IMR-90 (cell line): Measurements from ENCODE around the gene LCA5L. TPM values are rescaled to one million over a fixed set of nuclear protein-coding genes. Genes with fewer than 3 reads are reported as not detected.

Source experiments
- ATAC-seq: fragments of 200-7000 bp; cut with Tn5 transposase; 2 replicates; pipeline ENCODE4 v1.9.1; 2020; ENCODE audit warnings: low read depth, mild to moderate bottlenecking, moderate library complexity
- BruUV-seq: library from RNA; stranded (reverse); fragments of 400-500 nt; replicated peaks from 2 replicates; lab custom pipeline; 2021; lab: Mats Ljungman, UMichigan
- CTCF ChIA-PET: fragments of 300-600 bp; formaldehyde crosslinking; extraction: SDS; loops from one replicate; lab custom pipeline; 2021; ENCODE audit warnings: antibody characterized with exemption; lab: Yijun Ruan, JAX
- POLR2A ChIA-PET: fragments of 300-600 bp; sonication (Branson Sonifier 250); formaldehyde crosslinking; loops from one replicate; lab custom pipeline; 2022; ENCODE audit warnings: antibody characterized with exemption; ENCODE audit not compliant: unreplicated experiment; lab: Charles Lee
- DNase-seq: peaks from one replicate; pipeline ENCODE4 v3.0.0; 2013
- H2AFZ ChIP-seq: replicated peaks from 2 replicates; pipeline ENCODE3; 2013; ENCODE audit warnings: low read length, mild to moderate bottlenecking; ENCODE audit not compliant: poor library complexity
- H2AK5ac ChIP-seq: 2 replicates; pipeline ENCODE4 v1.6.1; 2013; ENCODE audit warnings: low read depth, low read length, inconsistent platforms
- H2AK9ac ChIP-seq: replicated peaks from 2 replicates; pipeline ENCODE3; 2013; ENCODE audit warnings: mild to moderate bottlenecking, low read depth, low read length, moderate library complexity; ENCODE audit not compliant: poor library complexity
- H2BK120ac ChIP-seq: 2 replicates; pipeline ENCODE4 v1.6.1; 2013; ENCODE audit warnings: low read depth, low read length, inconsistent platforms
- H2BK15ac ChIP-seq: 3 replicates; pipeline ENCODE4 v1.6.1; 2013; ENCODE audit warnings: low read depth, low read length, inconsistent platforms
- H2BK20ac ChIP-seq: 2 replicates; pipeline ENCODE4 v1.6.1; 2013; ENCODE audit warnings: low read depth, mild to moderate bottlenecking, inconsistent platforms, low read length, moderate library complexity
- H2BK5ac ChIP-seq: 2 replicates; pipeline ENCODE4 v1.6.1; 2013; ENCODE audit warnings: mild to moderate bottlenecking, low read depth, low read length, inconsistent platforms; ENCODE audit not compliant: poor library complexity, severe bottlenecking
- H3K14ac ChIP-seq: replicated peaks from 2 replicates; pipeline ENCODE4 v1.6.1; 2013; ENCODE audit warnings: low read depth, low read length, inconsistent platforms
- H3K18ac ChIP-seq: 2 replicates; pipeline ENCODE4 v1.6.1; 2013; ENCODE audit warnings: low read depth, low read length, control low read depth
- H3K23ac ChIP-seq: 2 replicates; pipeline ENCODE4 v1.6.1; 2013; ENCODE audit warnings: low read depth, low read length, inconsistent platforms
- H3K27ac ChIP-seq: 2 replicates; pipeline ENCODE4 v1.5.1; 2013; ENCODE audit warnings: mild to moderate bottlenecking, control low read depth, low read length; ENCODE audit not compliant: insufficient read depth
- H3K27me3 ChIP-seq: 2 replicates; pipeline ENCODE4 v1.6.1; 2013; ENCODE audit warnings: low read length; ENCODE audit not compliant: control insufficient read depth, insufficient read depth
- H3K36me3 ChIP-seq: 2 replicates; pipeline ENCODE4 v1.6.1; 2013; ENCODE audit warnings: low read length, mixed read lengths; ENCODE audit not compliant: control insufficient read depth, insufficient read depth
- H3K4ac ChIP-seq: 2 replicates; pipeline ENCODE4 v1.6.1; 2013; ENCODE audit warnings: low read depth, low read length, inconsistent platforms
- H3K4me1 ChIP-seq: 2 replicates; pipeline ENCODE4 v1.6.1; 2013; ENCODE audit warnings: low read length, mixed read lengths; ENCODE audit not compliant: control insufficient read depth, insufficient read depth
- H3K4me2 ChIP-seq: 2 replicates; pipeline ENCODE4 v1.6.1; 2013; ENCODE audit warnings: low read depth, mild to moderate bottlenecking, control low read depth, low read length, moderate library complexity
- H3K4me3 ChIP-seq: 2 replicates; pipeline ENCODE4 v1.5.1; 2013; ENCODE audit warnings: low read depth, mild to moderate bottlenecking, control low read depth, low read length, moderate library complexity; ENCODE audit not compliant: insufficient read depth
- H3K56ac ChIP-seq: 2 replicates; pipeline ENCODE4 v1.6.1; 2013; ENCODE audit warnings: low read length, inconsistent platforms; ENCODE audit not compliant: insufficient read depth; ENCODE audit errors: extremely low read depth
- H3K79me1 ChIP-seq, 2 experiments: 2 replicates each; pipeline ENCODE4 v1.6.1; 2013; ENCODE audit warnings: low read length in 2 of 2, inconsistent platforms in 1 of 2, low read depth in 1 of 2
- H3K9ac ChIP-seq: 2 replicates; pipeline ENCODE4 v1.6.1; 2013; ENCODE audit warnings: low read depth, low read length, control low read depth
- H3K9me1 ChIP-seq: 2 replicates; pipeline ENCODE4 v1.6.1; 2013; ENCODE audit warnings: low read length, inconsistent platforms; ENCODE audit not compliant: insufficient read depth
- H3K9me3 ChIP-seq: 2 replicates; pipeline ENCODE4 v1.6.1; 2013; ENCODE audit warnings: low read length; ENCODE audit not compliant: control insufficient read depth, insufficient read depth
- H4K20me1 ChIP-seq: 2 replicates; pipeline ENCODE4 v1.6.1; 2013; ENCODE audit warnings: low read length, inconsistent platforms; ENCODE audit not compliant: insufficient read depth
- H4K5ac ChIP-seq: 2 replicates; pipeline ENCODE4 v1.6.1; 2013; ENCODE audit warnings: mild to moderate bottlenecking, low read depth, low read length, control low read depth
- H4K8ac ChIP-seq, 2 experiments: 2 replicates each; pipeline ENCODE4 v1.6.1; 2013; ENCODE audit warnings: low read depth in 2 of 2, low read length in 2 of 2, control low read depth in 1 of 2, inconsistent platforms in 1 of 2
- H4K91ac ChIP-seq: 2 replicates; pipeline ENCODE4 v1.6.1; 2013; ENCODE audit warnings: low read depth, low read length, inconsistent platforms; ENCODE audit not compliant: insufficient read depth
- CTCF ChIP-seq: conservative IDR thresholded peaks from 2 replicates; pipeline ENCODE4 v1.5.1; 2012; ENCODE audit warnings: mild to moderate bottlenecking, low read depth, low read length, improper control_type of control experiment
- FOS ChIP-seq: fragments of 150-350 bp; IDR thresholded peaks from 2 replicates; pipeline ENCODE4 v1.6.1; 2016; ENCODE audit warnings: low read depth, low read length
- MAFK ChIP-seq: IDR thresholded peaks from 2 replicates; pipeline ENCODE4 v1.6.1; 2012; ENCODE audit warnings: low read depth, low read length, improper control_type of control experiment
- POLR2A ChIP-seq: IDR thresholded peaks from 2 replicates; pipeline ENCODE4 v1.6.1; 2012; ENCODE audit warnings: mild to moderate bottlenecking, low read depth, low read length
- RAD21 ChIP-seq: IDR thresholded peaks from 2 replicates; pipeline ENCODE4 v1.6.1; 2012; ENCODE audit warnings: low read length, improper control_type of control experiment
- RFX5 ChIP-seq: IDR thresholded peaks from 2 replicates; pipeline ENCODE4 v1.8.0; 2012; ENCODE audit warnings: low read depth, mild to moderate bottlenecking, low read length, moderate library complexity
- WGBS, 2 experiments: methylation state at CpG; one replicate each; pipeline versions ENCODE4 v1.1.5 to v1.1.7; 2013; ENCODE audit warnings: missing lambda C conversion rate in 2 of 2; ENCODE audit not compliant: insufficient read length in 1 of 2; ENCODE audit errors: extremely low coverage in 2 of 2; 5-methylcytosine and 5-hydroxymethylcytosine counted together
- dilution Hi-C: fragments of 300-500 bp; cut with HindIII; formaldehyde crosslinking; loops from one replicate; pipeline ENCODE4 v1.14.3; 2018; ENCODE audit warnings: low sequenced_read_pairs; ENCODE audit not compliant: unreplicated experiment
- in situ Hi-C: fragments of 300-500 bp; cut with MboI; formaldehyde crosslinking; loops from 3 replicates; pipeline ENCODE4 v1.14.3; 2019; ENCODE audit warnings: low sequenced_read_pairs, inconsistent platforms, mixed read lengths
- intact Hi-C: fragments of 100-400 bp; cut with micrococcal nuclease; formaldehyde crosslinking; loops from 2 replicates; pipeline ENCODE4 v1.10.0; 2022
- microRNA-seq, 2 experiments: library from miRNA; stranded (forward) in 1 of 2; unstranded in 1 of 2; fragments of 10-50 nt in 1 of 2; fragments of <30 nt in 1 of 2; gene quantifications in 1 of 2; microRNA quantifications in 1 of 2; one replicate each; pipeline versions ENCODE3 to v1.1.0; 2013 to 2020; ENCODE audit not compliant: insufficient read depth in 1 of 2, insufficient read length in 1 of 2, unreplicated experiment in 1 of 2
- polyA plus RNA-seq, 3 experiments: library from polyadenylated mRNA; depleted of rRNA; stranded (reverse); fragments of >200 nt; gene quantifications; 2 replicates each; pipeline ENCODE4 v1.2.3, GENCODE V29; 2012; ENCODE audit warnings: low replicate concordance in 1 of 3
- small RNA-seq, 5 experiments: library from RNA; depleted of rRNA; stranded (forward); fragments of <200 nt; gene quantifications; one replicate each; pipeline ENCODE3, GENCODE V24; 2012
- total RNA-seq: library from RNA; depleted of rRNA; stranded (reverse); fragments of >200 nt; gene quantifications from 2 replicates; pipeline ENCODE4 v1.2.3, GENCODE V29; 2012; rRNA removed

The LCA5L gene
- total and polyA plus RNA-seq, 2 of the 4 experiments (the other 2 are of a cell fraction) = 0.18 to 0.26 TPM

DNA sequence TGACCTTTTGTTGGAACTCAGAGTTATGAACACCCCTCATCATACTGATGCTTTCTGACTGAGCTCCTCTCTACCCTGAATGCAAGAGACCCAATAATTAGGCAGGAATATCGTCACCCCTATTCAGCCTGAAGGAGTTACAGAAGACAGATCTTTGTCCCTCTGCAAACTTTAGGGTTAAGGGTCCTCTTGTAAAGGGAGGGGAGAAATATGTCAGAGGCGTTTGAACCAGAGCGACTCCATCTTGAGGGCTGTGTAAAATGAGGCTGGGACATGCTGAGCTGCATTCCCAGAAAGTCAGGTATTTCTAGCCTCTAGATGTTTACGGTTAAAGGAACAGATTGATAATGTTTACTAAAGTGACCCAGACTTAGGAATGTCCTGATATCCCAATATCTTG, 86.2 kb downstream of the LCA5L start:
- no peaks in the 10 kb centered on the region for H3K27me3 ChIP-seq
- TF ChIP-seq CTCF (no peak), FOS (no peak), MAFK (no peak), RFX5 (no peak), POLR2A (no peak), RAD21 (no peak)
- CTCF ChIA-PET = interaction anchor here (0.6 kb wide), 1 partner anchor 806 kb away, joined by 3 read pairs; no protein-coding TSS in a partner anchor
- H3K4me2 ChIP-seq = no peak overlapping the region
- POLR2A ChIA-PET = no interaction called here
- no TSS peak for BruUV-seq
- H2BK15ac ChIP-seq = no peak overlapping the region
- H3K9me1 ChIP-seq = peaks cover 8% of the 10 kb centered on the region
- DNase-seq = no peak
- H4K91ac ChIP-seq = no peak overlapping the region
- H3K9ac ChIP-seq = no peak overlapping the region
- in situ Hi-C loops = no loop called here
- intact Hi-C loops = no loop called here
- H3K4me3 ChIP-seq = no peak overlapping the region
- H3K23ac ChIP-seq = no peak overlapping the region
- WGBS, 2 experiments = no CpG with 5 or more reads among the region's 4 CpGs
- H2AK5ac ChIP-seq = no peak overlapping the region
- H3K79me1 ChIP-seq = no peaks in the 10 kb centered on the region
- no peaks in the 10 kb centered on the region for H4K20me1 ChIP-seq
- peaks cover 11% of the 10 kb centered on the region for H3K4me1 ChIP-seq
- H4K8ac ChIP-seq = no peak overlapping the region
- no peaks in the 10 kb centered on the region for H3K36me3 ChIP-seq
- no peak overlapping the region for H4K5ac ChIP-seq
- H3K18ac ChIP-seq = no peak overlapping the region
- no peak overlapping the region for H2AFZ ChIP-seq
- no peak overlapping the region for H3K27ac ChIP-seq
- no peak overlapping the region for H3K56ac ChIP-seq
- no peaks in the 10 kb centered on the region for H3K9me3 ChIP-seq
- no peak for ATAC-seq
- H2AK9ac ChIP-seq = no peak overlapping the region
- no peak overlapping the region for H2BK20ac ChIP-seq
- no peak overlapping the region for H2BK120ac ChIP-seq
- H3K4ac ChIP-seq = no peak overlapping the region
- H3K14ac ChIP-seq = no peak overlapping the region
- dilution Hi-C loops = no loop called here
- H2BK5ac ChIP-seq = no peak overlapping the region

Small RNAs within 50 kb of the gene (microRNA-seq; reads per million reads assigned to microRNA genes)
- gene MIR6508 = 0 reads per million in 2 experiments

Small RNAs within 50 kb of the gene (small RNA-seq; reads per million reads assigned to genes)
- gene MIR6508 = 0 reads per million in 5 experiments

Other genes with a start within 250 kb of the LCA5L start
- 28.7 and 55.5 TPM in 2 replicates for gene BRWD1, start 132.1 kb downstream of the LCA5L start, total RNA-seq
- gene BRWD1, start 132.1 kb downstream of the LCA5L start, polyA plus RNA-seq (2012; rRNA removed) = 5.8 and 6.7 TPM in 2 replicates
- gene HMGN1, start 96.7 kb downstream of the LCA5L start, total RNA-seq = 55.2 and 234 TPM in 2 replicates
- gene HMGN1, start 96.7 kb downstream of the LCA5L start, polyA plus RNA-seq (2012; rRNA removed) = 136 and 155 TPM in 2 replicates
- gene SH3BGR, start 6.2 kb upstream of the LCA5L start, total RNA-seq = 1.1 and 1.6 TPM in 2 replicates
- 2.0 and 5.9 TPM in 2 replicates for gene SH3BGR, start 6.2 kb upstream of the LCA5L start, polyA plus RNA-seq (2012; rRNA removed)
- under 0.01 and 0.18 TPM in 2 replicates for gene B3GALT5, start 167.2 kb upstream of the LCA5L start, total RNA-seq
- gene B3GALT5, start 167.2 kb upstream of the LCA5L start, polyA plus RNA-seq (2012; rRNA removed) = 0.05 TPM in 1 of 2 replicates, not detected in the other